AML-193 (cell line): Measurements from ENCODE around the gene ACRBP.
A peak's percentile ranks its signal among the peaks of the same experiment; 100 is the strongest.
"Not testable (repeated sequence)": the region's sequence is repeated elsewhere in the genome, so short reads cannot be mapped to it uniquely, and the experiment has no call there.

Experiments used
- DNase-seq, 2 experiments: peaks; one replicate each; lab custom pipeline; 2025; lab: John Stamatoyannopoulos, UW

ACRBP gene

DNA sequence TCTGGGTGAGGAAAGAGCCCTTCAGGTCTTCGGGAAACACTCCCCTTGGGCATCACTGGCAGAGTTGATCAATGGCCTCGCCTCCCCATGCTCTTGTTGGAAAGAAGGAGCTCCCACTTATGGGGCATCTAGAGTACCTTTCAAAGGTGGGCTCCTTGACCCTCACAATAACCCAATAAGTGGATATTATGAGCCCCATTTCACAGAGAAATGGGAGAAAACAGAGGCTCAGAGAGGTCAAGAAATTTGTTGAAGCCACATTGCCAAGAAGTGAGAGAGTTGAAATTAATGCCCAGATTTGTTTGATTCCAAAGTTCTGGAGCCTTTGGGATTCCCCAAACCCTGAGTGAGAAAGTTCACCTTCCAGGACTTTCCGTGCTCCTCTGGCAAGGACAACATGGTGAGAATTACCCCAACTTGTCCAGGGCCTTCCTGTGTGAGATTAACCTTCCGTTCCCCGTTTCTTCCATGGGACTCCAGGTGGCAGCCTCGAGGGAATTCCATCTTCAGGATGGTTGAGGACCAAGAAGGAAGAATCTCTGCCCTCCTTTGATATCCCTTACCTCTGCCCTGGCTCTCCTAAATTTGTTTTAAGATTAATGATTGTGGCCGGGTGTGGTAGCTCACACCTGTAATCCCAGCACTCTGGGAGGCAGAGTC lies 32.6 kb downstream of the ACRBP start:
- DNase-seq, result no peak

DNA sequence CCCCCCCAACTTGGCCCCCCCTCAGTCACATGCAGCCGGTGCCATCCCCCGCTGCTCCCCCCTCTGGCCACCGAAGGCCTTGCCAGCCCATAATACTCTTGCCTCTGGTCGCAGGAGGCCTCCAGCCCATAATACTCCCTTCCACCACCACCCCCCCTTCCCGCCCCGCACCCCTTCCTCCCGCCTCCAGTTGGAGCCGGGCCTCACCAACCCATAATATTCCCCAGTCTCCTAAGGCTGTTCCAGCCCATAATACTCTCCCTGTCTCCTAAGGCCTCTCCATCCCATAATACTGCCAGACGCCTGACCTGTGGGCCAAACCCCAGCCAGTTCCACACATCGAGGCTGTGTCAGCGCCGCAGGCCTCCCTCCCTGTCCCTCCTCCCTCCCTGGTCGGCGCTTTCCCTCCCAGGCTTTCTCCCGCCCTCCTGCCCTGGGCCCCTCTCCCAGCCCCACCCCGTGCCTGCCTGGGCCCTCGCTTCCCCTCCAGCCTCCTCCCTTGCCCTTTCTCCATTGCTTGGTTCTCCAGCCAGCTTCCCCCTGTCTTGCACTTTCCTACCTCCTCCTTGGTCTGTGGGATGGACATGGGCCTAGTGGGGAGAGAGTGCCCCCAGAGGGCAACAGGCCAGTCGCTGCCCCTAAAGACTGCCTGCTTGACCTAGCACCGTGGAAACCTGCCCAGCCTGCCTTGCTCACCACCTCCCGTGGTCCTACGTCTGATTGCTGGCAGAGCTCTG lies 33.3 kb downstream of the ACRBP start:
- peak; percentile 94 to 95 for DNase-seq

DNA sequence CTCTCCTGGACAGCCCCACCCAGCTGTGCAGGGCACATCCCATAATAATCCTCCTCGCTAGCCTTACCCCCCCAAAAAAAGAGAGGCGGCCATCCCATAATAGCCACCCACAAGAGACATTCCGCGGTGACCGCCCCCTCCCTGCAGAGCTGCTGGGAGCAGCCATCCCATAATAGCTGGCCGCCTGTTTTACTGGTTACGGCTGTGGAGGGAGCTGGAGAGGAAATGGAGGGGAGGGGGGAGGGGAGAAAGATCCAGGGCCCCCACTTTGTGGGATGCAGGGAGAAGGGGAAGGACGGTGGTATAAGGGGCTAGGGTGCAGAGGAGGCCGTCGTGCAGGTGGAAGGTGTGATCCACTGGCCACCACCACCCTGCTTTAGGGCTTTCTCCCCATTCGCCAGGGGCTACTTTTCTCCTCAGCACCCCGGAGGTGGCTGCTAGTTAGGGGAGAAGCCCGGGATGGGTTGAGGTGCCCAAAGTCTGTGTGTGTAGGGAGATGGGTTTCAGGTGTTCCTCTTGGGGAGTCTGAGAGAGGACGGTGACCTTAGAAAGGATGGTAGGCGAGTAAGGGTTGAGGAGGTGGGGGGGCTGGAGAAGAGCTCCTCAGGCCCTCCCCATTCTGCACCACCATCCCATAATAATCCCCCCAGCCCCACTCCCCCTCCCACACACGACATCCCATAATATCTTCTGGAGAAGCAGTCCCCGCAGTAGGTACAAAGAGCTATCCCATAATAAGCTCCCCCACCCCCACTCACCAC lies 34.0 kb downstream of the ACRBP start:
- peak; percentile 58 to 72 for DNase-seq

DNA sequence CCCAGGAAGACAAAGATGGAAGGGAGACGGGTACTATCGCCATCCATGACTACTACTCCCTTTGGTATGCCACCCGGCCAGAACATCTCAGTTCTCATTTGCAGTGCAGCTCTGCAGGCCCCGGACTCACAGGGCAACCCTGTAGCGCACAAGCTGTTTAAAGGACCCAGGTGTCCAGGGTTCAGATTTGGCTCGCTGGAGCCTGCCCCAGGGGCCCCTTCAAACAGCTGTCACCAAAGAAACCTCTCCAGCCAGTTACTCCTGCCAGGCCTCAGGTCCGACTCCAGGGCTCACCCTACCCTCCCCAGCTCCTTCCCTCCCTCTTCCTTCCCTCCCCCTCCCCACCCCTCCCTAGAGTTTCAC lies 34.6 kb downstream of the ACRBP start:
- DNase-seq, result peak in 1 of 2 experiments; percentile 47

DNA sequence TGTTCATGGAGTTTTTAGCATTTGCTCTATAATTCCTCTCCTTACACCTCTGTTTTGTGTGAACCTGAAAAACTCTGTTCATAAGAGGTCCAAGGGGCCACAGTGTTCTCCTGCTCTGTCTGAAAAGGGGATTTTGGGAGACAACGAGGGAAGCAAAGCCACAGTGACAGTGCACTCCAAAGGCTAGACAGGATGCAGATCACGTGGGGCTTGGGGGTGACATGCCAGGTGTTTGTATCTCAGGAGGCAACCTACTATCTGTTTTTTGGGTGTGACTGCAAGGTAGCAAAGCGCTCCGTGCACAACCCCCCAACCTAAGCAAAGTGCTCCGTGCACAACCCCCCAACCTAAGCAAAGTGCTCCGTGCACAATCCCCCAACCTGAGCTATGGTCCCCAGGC lies 35.0 kb downstream of the ACRBP start:
- no peak for DNase-seq

DNA sequence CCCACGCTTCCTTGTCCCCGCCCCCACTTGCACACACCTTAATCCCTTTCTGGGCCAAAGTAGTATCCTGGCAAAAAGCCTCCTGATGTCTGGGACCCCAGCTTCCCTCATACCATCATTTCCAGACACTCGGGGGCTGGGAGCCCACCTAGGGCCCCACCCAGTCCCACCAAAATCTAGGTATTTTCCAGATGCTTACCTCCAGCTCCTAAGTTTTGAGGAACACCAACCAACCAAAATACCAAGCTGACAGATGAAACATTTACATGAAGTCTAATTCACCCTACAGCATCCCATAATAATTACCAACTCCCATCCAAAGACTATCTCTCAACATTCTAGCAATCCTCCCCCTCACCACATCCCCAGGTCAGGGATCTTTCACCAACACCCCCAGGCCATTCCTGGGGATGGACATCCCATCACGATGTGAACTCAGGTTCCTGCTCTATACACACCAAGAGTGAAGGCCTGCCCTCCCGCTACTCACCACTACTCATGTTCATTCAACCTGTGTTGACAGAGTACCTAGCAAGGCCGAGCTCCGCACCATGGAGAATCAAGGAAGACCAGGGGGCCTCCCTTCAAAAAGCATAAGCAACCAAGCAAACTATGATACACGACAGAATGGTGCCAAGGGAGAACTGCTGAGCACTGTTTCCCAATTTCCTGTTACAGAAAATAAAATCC lies 38.5 kb downstream of the ACRBP start:
- DNase-seq, result peak; percentile 12 to 18

DNA sequence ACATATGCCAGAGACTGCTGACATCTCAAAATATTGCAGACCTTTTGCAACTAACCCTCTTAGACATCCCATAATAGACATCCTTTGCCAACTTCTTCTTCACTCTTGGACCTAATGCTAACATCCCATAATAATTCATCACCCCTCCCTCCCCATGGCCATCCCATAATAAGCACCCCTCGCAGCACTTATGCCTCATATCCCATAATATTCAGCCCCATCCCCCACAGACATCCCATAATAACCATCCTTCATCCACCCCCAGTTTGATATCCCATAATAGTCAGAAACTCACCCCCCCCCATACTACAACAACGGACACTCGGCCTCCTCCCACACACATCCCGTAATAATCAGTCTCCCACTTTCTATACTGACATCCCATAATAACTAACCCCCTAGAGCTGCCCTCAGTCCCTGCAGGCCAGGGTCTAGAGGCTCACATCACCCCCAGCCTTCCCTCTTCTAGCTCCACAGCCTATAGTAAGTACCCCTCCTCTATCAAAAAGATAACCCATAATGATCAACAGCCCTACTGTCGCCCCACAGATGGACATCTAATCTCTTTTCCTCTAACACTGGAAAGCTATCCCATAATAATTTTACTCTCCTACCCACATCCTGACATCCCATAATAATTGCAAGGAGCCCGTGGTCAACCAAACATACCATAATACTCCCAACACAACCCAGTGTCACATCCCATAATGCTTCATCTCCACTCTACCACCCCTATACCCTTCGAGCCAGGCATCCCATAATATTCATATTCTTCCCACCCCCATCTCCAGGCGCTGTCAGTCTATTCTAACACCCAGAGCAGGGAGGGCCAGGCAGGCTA lies 39.3 kb downstream of the ACRBP start:
- DNase-seq, result peak; percentile 73 to 76

DNA sequence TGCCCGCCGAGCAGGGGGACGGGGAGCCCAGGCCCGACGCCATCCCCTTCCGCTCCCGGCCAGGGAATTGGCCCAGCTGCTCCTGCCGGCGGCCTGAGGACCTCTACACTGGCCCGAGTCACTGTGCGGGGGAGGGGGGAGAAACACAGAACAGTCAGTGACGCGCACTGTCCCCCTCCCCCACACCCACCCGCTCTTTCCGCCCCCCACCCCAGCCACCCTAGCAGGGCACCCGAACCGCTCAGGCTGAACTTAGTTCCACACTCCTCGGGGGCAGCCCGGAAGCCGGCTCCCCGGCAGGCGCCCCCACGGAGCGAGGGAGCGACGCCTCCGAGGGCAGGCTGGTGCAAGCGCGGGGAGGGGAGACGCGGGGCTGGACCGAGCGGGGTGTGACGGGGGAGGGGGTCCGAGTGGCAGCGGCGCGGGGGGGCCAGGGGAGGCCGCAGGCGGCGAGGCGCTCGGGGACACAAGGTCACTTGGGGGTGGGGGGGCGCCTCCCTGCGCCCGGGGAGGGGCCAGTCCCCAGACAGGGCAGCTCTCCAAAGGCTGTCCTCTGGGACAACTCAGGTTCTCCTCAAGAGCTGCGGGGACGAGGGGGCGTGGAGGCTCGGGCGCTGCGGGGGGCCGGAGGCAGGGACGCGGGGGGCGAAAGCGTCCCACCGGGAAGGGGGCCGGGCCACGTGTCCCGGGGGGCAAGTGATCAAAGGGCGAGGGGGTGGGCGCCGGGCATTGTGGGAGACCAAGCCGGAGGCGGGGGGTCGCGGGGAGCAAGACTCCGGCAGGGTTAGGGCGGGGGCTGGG lies 40.7 kb downstream of the ACRBP start:
- peak; percentile 10 to 11 for DNase-seq

DNA sequence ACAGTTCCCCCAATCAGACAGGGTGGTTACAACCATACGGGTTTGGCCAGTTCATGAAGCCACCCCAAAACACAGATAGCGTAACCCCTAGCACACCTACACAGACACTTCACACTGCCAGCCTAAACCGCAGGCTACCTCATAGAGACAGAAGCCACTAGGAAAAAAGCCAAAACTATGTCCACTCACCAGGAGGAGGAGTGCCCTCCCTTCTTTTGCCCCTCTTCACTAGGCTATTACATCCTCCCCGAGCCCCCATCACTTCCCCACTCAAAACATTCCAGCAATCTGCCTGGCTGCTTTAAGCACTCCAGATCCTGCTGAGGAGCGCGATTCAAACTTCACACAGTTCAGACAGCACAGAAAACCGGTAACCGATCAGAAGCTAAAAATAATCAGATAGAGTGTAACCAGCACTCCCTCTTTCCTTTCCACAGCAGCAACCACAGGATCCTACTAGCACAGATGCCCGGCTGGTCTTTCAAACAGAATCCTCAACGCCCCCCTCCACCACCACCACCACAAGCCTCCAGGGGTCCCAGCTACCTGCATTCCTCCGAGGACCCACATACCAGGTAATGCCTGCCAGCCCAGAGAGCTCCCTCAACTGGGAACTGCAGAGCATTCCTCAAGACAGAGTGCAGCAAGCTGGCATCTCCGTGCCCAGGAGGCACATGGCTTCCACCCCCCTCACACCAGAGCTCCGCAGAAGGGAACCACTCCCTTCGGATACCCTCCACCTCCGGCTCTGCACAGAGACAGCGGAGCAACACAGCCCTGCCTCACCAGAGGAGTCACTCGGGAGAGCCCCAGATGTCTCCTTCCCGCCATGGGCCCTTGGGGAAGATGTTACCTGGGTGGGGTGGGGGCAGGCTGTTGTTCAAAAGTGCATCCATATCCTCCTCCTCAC lies 41.6 kb downstream of the ACRBP start:
- no peak for DNase-seq

DNA sequence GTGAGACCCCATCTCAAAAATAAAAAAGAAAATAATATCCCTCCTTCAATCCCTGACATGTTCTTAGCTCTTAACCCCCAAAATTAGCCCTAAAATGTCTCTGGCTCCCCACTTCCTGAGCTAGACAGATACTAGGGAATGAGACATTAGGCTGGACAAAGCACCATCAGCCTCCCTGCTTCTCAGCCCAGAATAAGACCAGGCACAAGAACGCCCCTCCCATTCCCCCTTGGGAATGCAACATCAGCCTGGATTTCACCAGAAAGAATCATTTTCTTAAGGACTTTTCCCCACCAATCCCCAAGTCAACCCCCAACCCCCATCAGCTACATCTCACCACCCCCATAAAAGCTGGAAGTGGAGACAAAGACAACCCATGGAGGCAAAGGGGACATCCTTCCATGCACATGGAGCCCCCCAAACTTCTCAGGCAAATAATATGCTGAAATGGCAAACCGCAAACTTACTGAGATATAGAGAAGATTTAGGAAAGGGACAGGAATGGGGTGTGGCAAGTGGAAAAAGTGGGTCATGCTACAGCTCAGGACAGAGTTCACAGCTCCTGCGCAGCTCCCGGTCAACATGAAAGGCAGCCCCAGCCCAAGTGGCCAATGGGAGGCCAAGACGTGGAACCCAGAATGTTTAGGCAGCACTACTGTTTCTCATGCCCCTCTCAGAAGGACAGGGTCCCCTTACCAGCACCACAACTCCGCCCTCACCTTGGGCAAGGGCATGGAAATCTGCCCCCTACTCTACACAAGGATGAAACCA lies 42.8 kb downstream of the ACRBP start:
- no peak for DNase-seq

DNA sequence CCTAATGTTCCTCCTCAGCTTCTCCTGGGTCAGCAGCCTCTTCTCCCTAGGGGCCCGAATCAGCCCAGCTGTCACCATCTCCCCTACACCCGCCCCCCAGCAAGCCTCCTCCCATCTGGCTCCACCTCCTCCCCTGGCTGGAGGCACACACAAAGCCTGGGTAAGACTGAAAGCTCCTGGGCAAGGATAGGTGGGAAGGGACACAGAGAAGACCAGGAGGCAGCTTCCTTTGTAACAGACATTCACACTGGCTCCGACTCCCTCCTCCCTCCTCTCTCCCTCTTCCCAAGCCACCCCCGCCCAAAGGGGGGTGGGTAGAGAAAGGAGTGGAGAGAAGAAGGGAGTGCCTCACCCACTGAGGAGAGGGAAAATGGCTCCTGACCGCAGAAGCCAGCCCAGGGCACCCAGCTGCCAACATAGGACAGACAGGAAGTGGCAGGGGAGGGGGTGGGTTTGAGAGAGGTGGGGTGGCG lies 44.1 kb downstream of the ACRBP start:
- no peak for DNase-seq

DNA sequence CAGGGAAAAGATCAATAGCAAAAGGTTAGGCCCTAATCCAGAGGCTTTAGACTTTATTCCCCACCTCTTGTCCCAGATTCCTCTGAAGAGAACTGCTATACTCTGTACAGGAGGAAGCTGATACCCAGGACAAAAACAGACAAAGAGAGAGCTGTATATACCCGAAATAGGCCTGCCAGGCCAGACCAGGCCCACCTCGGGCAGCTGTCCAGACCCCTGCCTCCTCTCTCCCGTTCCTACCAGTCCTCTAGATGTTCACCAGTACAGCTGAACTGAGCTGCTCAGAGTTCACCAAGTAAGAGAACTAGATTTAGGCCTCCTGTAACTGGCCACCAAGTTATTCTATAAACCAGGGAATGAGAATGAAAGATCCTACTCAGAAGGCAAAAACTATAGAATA lies 44.7 kb downstream of the ACRBP start:
- DNase-seq, result no peak

DNA sequence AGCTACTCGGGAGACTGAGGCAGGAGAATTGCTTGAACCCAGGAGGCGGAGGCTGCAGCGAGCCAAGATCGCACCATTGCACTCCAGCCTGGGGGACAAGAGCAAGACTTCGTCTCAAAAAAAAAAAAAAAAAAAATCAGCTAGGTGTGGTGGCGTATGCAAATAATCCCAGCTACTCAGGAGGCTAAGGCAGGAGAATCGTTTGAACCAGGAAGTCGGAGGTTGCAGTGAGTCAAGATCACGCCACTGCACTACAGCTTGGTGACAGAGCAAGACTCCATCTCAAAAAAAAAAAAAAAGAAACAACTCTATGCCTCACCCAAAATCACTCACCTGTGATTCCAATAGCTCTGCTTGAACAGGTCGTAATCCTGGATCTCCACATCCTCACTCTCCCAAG lies 51.6 kb downstream of the ACRBP start:
- DNase-seq, result not testable (repeated sequence)

DNA sequence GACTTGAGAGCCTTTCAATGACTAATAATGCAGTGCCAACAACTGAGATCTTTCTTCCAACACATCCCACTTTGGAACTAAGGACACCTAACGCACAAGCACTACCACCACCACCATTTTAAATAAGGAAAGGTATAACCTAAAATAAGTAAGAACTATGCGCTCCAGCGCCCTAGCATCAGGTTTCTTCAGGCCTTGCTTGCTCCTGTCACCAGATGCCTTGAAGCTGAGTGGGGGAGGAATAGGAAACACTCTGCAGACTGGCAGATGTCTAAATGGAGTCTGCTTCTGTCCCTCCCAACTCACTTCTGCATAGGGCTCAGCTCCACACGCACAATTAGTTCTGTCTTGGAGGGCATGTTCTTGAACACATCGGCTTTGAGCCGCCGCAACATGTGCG lies 55.1 kb downstream of the ACRBP start:
- DNase-seq, result no peak
